GM21515 (cell line): ENCODE results near the gene GSTA2.
"Not testable (repeated sequence)": the region's sequence is repeated elsewhere in the genome, so short reads cannot be mapped to it uniquely, and the experiment has no call there.

Source experiments
- ATAC-seq: cut with Tn5 transposase; IDR thresholded peaks from one replicate; pipeline ENCODE4 v1.9.1; 2021; ENCODE audit not compliant: unreplicated experiment

Gene GSTA2

GRCh38 chr6:52726193-52726542 lies 37.1 kb downstream of the GSTA2 start:
- ATAC-seq: no peak

- ATAC-seq: no peak
Observed at GRCh38 chr6:52725535-52726192, 37.6 kb downstream of the GSTA2 start.

GRCh38 chr6:52725143-52725534 lies 38.1 kb downstream of the GSTA2 start:
- no peak for ATAC-seq

- ATAC-seq: peak; percentile 98
Observed at GRCh38 chr6:52724406-52725121, 38.7 kb downstream of the GSTA2 start.

GRCh38 chr6:52724042-52724405 lies 39.3 kb downstream of the GSTA2 start:
- no peak for ATAC-seq

- no peak for ATAC-seq
Observed at GRCh38 chr6:52720321-52720720, 43.0 kb downstream of the GSTA2 start.

GRCh38 chr6:52718550-52718949 lies 44.7 kb downstream of the GSTA2 start:
- no peak for ATAC-seq

GRCh38 chr6:52714761-52715160 lies 48.5 kb downstream of the GSTA2 start:
- ATAC-seq: not testable (repeated sequence)

GRCh38 chr6:52712136-52712535 lies 51.1 kb downstream of the GSTA2 start:
- ATAC-seq: no peak

- no peak for ATAC-seq
Observed at GRCh38 chr6:52707963-52708680, 55.2 kb downstream of the GSTA2 start.

GRCh38 chr6:52706001-52706400 lies 57.3 kb downstream of the GSTA2 start:
- no peak for ATAC-seq

- not testable (repeated sequence) for ATAC-seq
Observed at GRCh38 chr6:52704781-52705502, 58.3 kb downstream of the GSTA2 start.

GRCh38 chr6:52704060-52704459 lies 59.2 kb downstream of the GSTA2 start:
- no peak for ATAC-seq
